Neural cell (in vitro differentiated cells): ENCODE data around the gene ADRA2B. TPM values are rescaled to one million over a fixed set of nuclear protein-coding genes. Genes with fewer than 3 reads are reported as not detected.

ENCODE experiments used
- H2AFZ ChIP-seq: fragments of 200-600, 300-800 bp; sonication (generic), shearing (Covaris generic); 2 replicates; pipeline ENCODE4 v1.6.0; 2014; ENCODE audit warnings: low read depth, mild to moderate bottlenecking, antibody characterized with exemption, low read length, moderate library complexity
- H3F3A ChIP-seq: fragments of 200-600 bp; shearing (Covaris generic); 2 replicates; pipeline ENCODE4 v1.6.1; 2016; ENCODE audit warnings: mild to moderate bottlenecking, moderate library complexity, mixed read lengths, antibody characterized with exemption, low read length; ENCODE audit not compliant: insufficient read depth, poor library complexity, severe bottlenecking
- H3K27ac ChIP-seq: fragments of 200-600, 300-800 bp; sonication (generic), shearing (Covaris generic); 2 replicates; pipeline ENCODE4 v1.5.1; 2014; ENCODE audit warnings: mild to moderate bottlenecking, low read length, moderate library complexity
- H3K27me3 ChIP-seq: fragments of 300-800, 200-600 bp; sonication (generic), shearing (Covaris generic); 2 replicates; pipeline ENCODE4 v1.6.0; 2014; ENCODE audit warnings: mild to moderate bottlenecking, low read depth, low read length, moderate library complexity; ENCODE audit not compliant: insufficient read depth
- H3K36me3 ChIP-seq: fragments of 300-800, 200-600 bp; sonication (generic), shearing (Covaris generic); 2 replicates; pipeline ENCODE4 v1.5.1; 2014; ENCODE audit warnings: mild to moderate bottlenecking, antibody characterized with exemption, low read length, moderate library complexity; ENCODE audit not compliant: insufficient read depth
- H3K4me2 ChIP-seq: fragments of 300-800, 200-600 bp; sonication (generic), shearing (Covaris generic); 2 replicates; pipeline ENCODE4 v1.6.0; 2014; ENCODE audit warnings: mild to moderate bottlenecking, low read length
- H3K4me3 ChIP-seq: fragments of 300-800, 200-600 bp; sonication (generic), shearing (Covaris generic); 2 replicates; pipeline ENCODE4 v1.5.1; 2014; ENCODE audit warnings: mild to moderate bottlenecking, low read length, moderate library complexity
- H3K79me2 ChIP-seq: fragments of 200-600 bp; shearing (Covaris generic); replicated peaks from 2 replicates; pipeline ENCODE4 v1.6.0; 2014; ENCODE audit warnings: mild to moderate bottlenecking, low read length, moderate library complexity; ENCODE audit not compliant: insufficient read depth
- H3K9ac ChIP-seq: fragments of 300-800, 200-600 bp; sonication (generic), shearing (Covaris generic); 2 replicates; pipeline ENCODE4 v1.6.1; 2016; ENCODE audit warnings: mild to moderate bottlenecking, low read length, mixed read lengths
- H3K9me2 ChIP-seq: fragments of 200-600 bp; shearing (Covaris generic); 2 replicates; pipeline ENCODE4 v1.6.1; 2016; ENCODE audit warnings: mild to moderate bottlenecking, low read length, mixed read lengths; ENCODE audit not compliant: insufficient read depth
- H3K9me3 ChIP-seq: fragments of 200-600, 300-800 bp; sonication (generic), shearing (Covaris generic); 2 replicates; pipeline ENCODE4 v1.6.1; 2016; ENCODE audit warnings: mild to moderate bottlenecking, mixed run types, low read length, moderate library complexity, mixed read lengths
- H4K20me1 ChIP-seq: fragments of 200-600 bp; shearing (Covaris generic); 2 replicates; pipeline ENCODE4 v1.6.1; 2016; ENCODE audit warnings: mild to moderate bottlenecking, mixed run types; ENCODE audit not compliant: insufficient read depth
- EP300 ChIP-seq: fragments of 450-650 bp; conservative IDR thresholded peaks from 2 replicates; pipeline ENCODE4 v1.6.1; 2014; ENCODE audit warnings: antibody characterized with exemption, mild to moderate bottlenecking, moderate library complexity; ENCODE audit not compliant: poor library complexity, severe bottlenecking
- EZH2 ChIP-seq: fragments of 200-600, 300-800 bp; shearing (Covaris generic), sonication (generic); IDR thresholded peaks from 2 replicates; pipeline ENCODE4 v1.6.1; 2014; ENCODE audit warnings: antibody characterized with exemption, low read length, borderline replicate concordance, mild to moderate bottlenecking; ENCODE audit not compliant: insufficient read depth, poor library complexity, severe bottlenecking
- MXI1 ChIP-seq: fragments of 450-650 bp; conservative IDR thresholded peaks from 2 replicates; pipeline ENCODE4 v1.6.1; 2014; ENCODE audit warnings: antibody characterized with exemption, mild to moderate bottlenecking; ENCODE audit not compliant: poor library complexity, severe bottlenecking
- POLR2AphosphoS5 ChIP-seq: IDR thresholded peaks from 2 replicates; pipeline ENCODE4 v1.6.1; 2012
- RAD21 ChIP-seq: fragments of 450-650 bp; conservative IDR thresholded peaks from 2 replicates; pipeline ENCODE4 v1.6.1; 2014; ENCODE audit warnings: antibody characterized with exemption, mild to moderate bottlenecking, moderate library complexity
- SMC3 ChIP-seq: fragments of 450-650 bp; conservative IDR thresholded peaks from 2 replicates; pipeline ENCODE4 v1.6.1; 2014; ENCODE audit warnings: antibody characterized with exemption, mild to moderate bottlenecking, moderate library complexity; ENCODE audit not compliant: poor library complexity
- TAF1 ChIP-seq: IDR thresholded peaks from 2 replicates; pipeline ENCODE4 v1.6.1; 2012; ENCODE audit warnings: low read depth
- polyA plus RNA-seq: library from polyadenylated mRNA; depleted of rRNA; stranded (reverse); fragments of >200 nt; gene quantifications from 2 replicates; pipeline ENCODE4 v1.2.3, GENCODE V29; 2014
- TF ChIP-seq, protein P1 (sequence below): fragments of 450-650 bp; IDR thresholded peaks from 2 replicates; pipeline ENCODE4 v1.5.1; 2014; ENCODE audit warnings: antibody characterized with exemption, mild to moderate bottlenecking, moderate library complexity; ENCODE audit not compliant: poor library complexity, severe bottlenecking
- TF ChIP-seq, protein P2 (sequence below): IDR thresholded peaks from 2 replicates; pipeline ENCODE4 v1.6.1; 2012; ENCODE audit warnings: borderline replicate concordance

ADRA2B gene
- polyA plus RNA-seq, 1 donor from 2014 or later: not detected

DNA sequence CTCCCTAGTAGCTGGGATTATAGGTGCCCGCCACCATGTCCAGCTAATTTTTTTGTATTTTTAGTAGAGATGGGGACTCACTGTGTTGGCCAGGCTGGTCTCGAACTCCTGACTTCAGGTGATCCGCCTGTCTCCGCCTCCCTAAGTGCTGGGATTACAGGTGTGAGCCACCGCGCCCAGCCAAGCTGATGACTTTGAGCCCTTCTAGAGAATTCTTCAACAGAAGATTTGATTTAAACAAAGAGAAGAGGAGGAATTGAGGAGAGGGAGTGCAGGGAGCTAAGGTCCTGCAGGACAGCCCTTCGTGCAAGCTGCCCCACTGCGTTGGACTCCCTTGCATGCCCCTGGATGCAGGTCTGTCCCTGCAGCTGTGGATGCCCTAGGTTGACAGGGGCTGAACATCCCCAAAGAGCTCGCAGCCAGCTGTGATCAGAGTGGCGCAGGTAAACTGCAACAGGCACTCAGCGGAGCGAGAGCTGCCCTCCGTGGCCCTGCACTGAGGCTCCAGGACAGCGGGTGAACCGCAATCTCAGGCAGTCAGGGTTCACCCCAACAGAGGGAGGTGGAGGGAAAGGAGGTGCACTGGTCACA is 13.7 kb downstream of the ADRA2B start:
- no peaks in the 10 kb centered on the region for H3K36me3 ChIP-seq
- H3K9me2 ChIP-seq: no peaks in the 10 kb centered on the region
- no peak overlapping the region for H2AFZ ChIP-seq
- no peaks in the 10 kb centered on the region for H4K20me1 ChIP-seq
- H3K27ac ChIP-seq: no peak overlapping the region
- no peak overlapping the region for H3K4me3 ChIP-seq
- H3K4me2 ChIP-seq: no peak overlapping the region
- no peaks in the 10 kb centered on the region for H3F3A ChIP-seq
- H3K9me3 ChIP-seq: no peaks in the 10 kb centered on the region
- H3K27me3 ChIP-seq: no peaks in the 10 kb centered on the region
- no peaks in the 10 kb centered on the region for H3K79me2 ChIP-seq
- H3K9ac ChIP-seq: no peak overlapping the region
- TF ChIP-seq RAD21 (no peak), EP300 (no peak), TAF1 (no peak), SMC3 (no peak), EZH2 (no peak), MXI1 (no peak), POLR2AphosphoS5 (no peak)
- TF ChIP-seq, protein P1, sequence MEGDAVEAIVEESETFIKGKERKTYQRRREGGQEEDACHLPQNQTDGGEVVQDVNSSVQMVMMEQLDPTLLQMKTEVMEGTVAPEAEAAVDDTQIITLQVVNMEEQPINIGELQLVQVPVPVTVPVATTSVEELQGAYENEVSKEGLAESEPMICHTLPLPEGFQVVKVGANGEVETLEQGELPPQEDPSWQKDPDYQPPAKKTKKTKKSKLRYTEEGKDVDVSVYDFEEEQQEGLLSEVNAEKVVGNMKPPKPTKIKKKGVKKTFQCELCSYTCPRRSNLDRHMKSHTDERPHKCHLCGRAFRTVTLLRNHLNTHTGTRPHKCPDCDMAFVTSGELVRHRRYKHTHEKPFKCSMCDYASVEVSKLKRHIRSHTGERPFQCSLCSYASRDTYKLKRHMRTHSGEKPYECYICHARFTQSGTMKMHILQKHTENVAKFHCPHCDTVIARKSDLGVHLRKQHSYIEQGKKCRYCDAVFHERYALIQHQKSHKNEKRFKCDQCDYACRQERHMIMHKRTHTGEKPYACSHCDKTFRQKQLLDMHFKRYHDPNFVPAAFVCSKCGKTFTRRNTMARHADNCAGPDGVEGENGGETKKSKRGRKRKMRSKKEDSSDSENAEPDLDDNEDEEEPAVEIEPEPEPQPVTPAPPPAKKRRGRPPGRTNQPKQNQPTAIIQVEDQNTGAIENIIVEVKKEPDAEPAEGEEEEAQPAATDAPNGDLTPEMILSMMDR: no peak
- TF ChIP-seq, protein P2, sequence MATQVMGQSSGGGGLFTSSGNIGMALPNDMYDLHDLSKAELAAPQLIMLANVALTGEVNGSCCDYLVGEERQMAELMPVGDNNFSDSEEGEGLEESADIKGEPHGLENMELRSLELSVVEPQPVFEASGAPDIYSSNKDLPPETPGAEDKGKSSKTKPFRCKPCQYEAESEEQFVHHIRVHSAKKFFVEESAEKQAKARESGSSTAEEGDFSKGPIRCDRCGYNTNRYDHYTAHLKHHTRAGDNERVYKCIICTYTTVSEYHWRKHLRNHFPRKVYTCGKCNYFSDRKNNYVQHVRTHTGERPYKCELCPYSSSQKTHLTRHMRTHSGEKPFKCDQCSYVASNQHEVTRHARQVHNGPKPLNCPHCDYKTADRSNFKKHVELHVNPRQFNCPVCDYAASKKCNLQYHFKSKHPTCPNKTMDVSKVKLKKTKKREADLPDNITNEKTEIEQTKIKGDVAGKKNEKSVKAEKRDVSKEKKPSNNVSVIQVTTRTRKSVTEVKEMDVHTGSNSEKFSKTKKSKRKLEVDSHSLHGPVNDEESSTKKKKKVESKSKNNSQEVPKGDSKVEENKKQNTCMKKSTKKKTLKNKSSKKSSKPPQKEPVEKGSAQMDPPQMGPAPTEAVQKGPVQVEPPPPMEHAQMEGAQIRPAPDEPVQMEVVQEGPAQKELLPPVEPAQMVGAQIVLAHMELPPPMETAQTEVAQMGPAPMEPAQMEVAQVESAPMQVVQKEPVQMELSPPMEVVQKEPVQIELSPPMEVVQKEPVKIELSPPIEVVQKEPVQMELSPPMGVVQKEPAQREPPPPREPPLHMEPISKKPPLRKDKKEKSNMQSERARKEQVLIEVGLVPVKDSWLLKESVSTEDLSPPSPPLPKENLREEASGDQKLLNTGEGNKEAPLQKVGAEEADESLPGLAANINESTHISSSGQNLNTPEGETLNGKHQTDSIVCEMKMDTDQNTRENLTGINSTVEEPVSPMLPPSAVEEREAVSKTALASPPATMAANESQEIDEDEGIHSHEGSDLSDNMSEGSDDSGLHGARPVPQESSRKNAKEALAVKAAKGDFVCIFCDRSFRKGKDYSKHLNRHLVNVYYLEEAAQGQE: no peak

DNA sequence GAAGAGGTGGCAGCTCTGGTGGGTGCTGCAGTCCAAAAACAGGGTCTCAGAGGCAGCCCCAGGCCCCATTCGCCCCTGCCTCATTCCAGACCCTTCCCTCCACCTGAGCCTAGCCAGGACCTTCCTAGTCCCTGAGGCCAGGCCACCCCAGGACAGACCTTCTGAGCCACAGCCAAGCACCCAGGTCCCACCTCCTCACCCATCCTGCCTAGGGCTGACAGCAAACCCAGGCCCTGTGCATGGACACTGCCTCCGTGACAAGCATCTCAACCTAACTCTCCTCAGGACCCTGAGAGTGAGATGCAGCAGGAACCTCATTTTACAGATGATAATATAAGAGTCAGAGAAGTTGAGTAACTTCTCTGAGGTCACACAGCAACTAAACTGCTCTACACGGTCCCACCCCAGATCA is 15.5 kb downstream of the ADRA2B start:
- Histone ChIP-seq H3K4me3 (no peak overlapping the region), H3K9me3 (no peaks in the 10 kb centered on the region), H3K9ac (no peak overlapping the region), H3K79me2 (no peaks in the 10 kb centered on the region), H3K27me3 (no peaks in the 10 kb centered on the region), H3K4me2 (no peak overlapping the region), H4K20me1 (no peaks in the 10 kb centered on the region), H3K36me3 (no peaks in the 10 kb centered on the region), H3K27ac (no peak overlapping the region), H2AFZ (no peak overlapping the region), H3F3A (no peaks in the 10 kb centered on the region), H3K9me2 (no peaks in the 10 kb centered on the region)
- TF ChIP-seq SMC3: no peak
- TF ChIP-seq POLR2AphosphoS5: no peak
- TF ChIP-seq, protein P1: no peak
- no peak for TF ChIP-seq EZH2
- TF ChIP-seq RAD21: no peak
- no peak for TF ChIP-seq EP300
- TF ChIP-seq TAF1: no peak
- TF ChIP-seq MXI1: no peak
- TF ChIP-seq, protein P2: no peak
